GM12801 (cell line): Measurements from ENCODE around the gene CAB39.

Experiments
- TF ChIP-seq, protein P1 (sequence below): IDR thresholded peaks from one replicate; pipeline ENCODE4 v1.5.1; 2011; ENCODE audit warnings: control low read depth; ENCODE audit not compliant: insufficient read length; ENCODE audit errors: extremely low read depth

CAB39 gene

DNA sequence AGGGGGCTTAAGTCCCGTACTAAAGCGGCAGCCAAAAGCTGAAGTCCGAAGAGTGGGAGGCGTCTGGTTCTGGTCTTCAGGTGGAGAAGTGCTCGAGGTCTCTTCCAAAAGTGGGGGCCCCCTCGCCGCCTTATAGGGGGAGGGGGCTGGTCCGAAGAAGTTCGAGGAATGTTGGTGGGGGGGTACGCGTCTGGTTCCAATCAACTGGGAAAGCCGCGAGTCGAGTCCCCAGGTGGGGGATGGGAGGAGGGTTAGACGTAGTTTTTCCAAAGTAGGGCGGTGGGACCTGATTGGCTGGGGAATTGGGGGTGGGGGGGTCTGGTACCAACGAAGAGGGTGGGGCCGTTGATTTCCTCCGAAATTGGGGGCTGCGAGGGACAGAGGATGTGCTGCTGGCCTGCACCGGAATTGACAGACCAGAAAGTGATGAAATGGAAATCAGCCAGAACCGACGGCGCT is 152.7 kb downstream of the CAB39 start:
- TF ChIP-seq, protein P1, sequence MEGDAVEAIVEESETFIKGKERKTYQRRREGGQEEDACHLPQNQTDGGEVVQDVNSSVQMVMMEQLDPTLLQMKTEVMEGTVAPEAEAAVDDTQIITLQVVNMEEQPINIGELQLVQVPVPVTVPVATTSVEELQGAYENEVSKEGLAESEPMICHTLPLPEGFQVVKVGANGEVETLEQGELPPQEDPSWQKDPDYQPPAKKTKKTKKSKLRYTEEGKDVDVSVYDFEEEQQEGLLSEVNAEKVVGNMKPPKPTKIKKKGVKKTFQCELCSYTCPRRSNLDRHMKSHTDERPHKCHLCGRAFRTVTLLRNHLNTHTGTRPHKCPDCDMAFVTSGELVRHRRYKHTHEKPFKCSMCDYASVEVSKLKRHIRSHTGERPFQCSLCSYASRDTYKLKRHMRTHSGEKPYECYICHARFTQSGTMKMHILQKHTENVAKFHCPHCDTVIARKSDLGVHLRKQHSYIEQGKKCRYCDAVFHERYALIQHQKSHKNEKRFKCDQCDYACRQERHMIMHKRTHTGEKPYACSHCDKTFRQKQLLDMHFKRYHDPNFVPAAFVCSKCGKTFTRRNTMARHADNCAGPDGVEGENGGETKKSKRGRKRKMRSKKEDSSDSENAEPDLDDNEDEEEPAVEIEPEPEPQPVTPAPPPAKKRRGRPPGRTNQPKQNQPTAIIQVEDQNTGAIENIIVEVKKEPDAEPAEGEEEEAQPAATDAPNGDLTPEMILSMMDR, result no peak

DNA sequence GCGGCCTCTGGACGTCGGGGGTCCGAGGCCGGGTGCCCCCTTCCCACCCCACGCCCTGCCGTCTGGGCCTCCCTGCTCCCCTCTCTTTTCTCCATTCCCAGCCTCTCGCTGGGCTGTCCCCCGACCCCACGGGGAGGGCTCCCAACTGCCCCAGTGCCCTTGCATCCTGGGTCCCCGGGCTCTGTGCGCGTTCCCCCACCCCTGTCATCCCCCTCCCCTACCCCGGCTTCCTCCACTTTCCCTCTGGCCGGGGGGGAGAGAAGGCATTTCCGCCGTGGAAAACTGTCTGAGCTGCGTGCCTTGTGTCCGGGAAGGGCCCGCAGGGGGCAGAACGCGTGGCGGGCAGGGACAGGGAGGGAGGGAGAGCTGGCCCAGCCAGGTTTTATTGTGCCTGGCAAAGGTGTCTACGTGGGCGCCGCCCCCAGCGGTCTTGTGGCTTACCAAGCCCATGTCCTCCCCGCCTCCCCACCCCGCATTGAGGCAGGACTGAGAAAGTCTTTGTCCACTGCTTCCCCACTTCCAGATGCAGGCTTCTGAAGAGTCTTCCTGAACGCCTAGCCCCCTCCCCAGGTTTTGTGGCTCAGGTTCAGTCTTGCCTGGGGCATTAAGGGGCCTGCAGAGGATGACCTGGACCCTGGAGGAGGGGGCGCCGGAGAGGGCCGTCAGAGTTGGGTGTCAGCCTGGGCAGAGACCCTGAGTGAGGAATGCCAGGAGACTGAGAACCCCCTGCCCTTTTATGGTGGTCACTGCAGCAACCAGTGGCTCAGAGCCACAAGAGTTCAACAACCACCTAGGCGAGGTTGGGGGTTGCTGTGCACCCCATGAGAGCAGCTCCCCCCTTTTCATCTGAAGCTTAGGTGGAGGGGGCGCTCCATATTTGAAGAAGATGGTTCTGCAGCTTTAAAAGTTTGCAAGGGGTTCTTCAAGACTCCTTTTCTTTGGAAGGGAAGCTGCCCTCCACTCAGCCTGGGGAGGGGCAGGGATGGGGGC is 153.4 kb downstream of the CAB39 start:
- TF ChIP-seq, protein P1, result no peak

DNA sequence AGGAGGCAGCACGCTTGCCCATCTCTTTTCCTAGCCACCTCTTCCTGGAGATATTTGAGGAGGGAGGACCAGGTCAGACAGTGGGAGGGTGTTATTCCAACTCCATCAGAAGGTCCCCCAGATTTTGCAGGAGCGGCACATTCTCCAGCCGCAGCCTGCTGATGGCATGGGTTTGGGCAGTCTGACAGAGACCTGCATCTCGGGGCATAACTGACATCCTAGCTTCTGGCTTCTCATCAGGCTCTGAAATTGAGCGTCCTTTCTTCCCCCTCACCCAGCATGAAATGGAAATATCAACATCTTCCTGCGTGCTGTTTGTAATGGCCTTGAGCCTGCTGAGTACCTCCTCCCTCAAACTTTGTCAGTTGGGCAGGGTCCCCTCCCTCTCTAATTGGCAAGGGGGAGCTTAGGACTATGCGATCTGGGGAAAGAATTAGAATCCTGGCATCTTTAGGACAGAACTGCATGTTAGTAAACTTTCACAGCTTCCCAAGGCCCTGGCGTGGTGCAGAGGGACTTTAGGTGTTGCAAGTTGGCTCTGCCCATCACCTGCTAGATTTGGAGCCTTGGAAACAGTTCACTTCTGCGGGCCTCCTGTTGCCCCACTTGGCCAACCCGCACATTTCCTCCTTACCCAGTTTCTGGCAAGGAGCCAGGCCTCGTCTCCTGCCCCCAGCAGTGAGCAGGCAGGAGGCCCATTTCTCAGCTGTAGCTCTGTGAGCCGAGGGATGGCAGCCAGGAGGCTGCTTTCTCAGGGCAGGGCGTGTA is 154.3 kb downstream of the CAB39 start:
- TF ChIP-seq, protein P1, result no peak

DNA sequence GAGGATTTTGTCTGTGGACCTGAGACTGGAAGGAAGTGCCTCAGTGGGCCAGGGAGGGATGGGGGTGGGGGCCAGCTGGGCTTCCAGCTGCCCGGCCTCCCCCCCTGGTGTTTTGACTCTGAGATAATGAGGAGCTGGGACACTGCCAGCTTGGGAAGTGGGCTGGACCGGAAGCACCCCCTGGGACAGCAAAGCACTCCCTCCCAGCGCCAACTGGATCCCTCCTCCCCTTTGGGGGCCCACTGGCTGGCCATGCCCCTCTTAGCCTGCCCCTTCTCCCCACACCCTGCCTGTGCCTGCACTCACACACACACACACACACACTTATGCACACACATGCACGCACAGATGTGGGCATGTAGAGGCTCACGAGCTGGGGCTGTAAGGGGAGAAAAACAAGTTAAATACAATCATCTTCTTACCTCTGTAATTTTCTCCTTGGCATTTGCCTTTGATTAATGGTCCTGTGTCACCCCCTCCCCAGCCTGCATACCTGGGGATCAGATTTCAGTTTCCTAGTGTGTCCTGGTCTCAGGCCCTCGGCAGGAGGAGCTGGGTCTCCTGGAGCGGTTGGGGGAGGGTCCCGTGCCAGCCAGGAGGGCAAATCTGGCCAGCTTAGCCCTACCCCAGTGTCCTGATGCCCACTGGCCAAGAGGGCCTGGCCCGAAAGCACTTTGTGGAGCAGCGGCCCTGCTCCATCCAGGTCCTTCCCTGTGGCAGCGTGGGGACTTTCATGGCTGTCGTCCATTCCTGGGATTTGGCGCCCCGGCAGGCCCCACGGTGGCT is 155.7 kb downstream of the CAB39 start:
- TF ChIP-seq, protein P1, result no peak

DNA sequence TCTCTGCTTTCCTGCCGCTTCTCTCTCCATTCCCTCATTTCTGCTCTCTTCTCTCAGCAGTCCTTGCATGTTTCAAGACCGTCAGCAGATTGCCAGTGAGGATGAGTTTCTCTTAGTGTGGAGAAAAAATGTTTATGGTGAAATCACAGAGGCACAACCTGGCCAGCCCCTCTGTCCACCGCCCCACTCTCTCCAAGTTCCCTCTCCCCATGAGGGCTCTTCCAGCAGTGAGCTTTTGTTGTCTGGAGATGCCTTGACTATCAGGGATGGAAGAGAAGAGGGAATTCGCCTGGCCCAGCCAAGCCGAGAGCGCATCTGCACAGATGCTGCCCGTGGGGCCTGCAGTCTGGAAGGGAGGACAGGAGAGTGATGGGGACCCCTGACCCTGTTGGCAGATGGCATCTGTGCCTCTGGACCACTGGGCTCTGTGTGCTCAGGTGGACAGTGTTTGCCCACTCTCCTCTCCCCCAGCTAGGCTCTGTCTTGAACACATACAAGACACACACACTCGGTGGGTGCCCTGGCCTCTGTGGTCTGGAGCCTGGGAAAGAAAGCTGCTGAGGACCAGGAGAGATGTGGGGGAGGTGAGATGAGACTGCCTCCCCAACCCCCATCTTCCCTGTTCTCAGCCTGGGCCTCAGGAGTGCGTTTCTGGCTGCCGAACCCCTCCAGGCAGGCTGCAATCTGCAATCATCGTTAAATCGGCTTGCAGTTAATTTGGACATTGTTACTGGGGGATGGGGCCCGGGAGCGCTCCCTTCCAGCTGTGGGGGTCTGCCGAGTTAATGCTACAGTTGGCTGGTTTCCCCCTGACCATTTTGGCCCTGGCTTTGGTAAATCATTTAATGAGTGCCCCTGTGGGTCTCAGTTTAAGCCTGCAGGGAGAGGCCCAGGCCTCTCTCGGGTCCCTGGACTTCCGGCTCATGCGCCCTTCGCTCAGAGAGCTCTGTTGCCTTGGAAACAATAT is 156.6 kb downstream of the CAB39 start:
- TF ChIP-seq, protein P1, result no peak

DNA sequence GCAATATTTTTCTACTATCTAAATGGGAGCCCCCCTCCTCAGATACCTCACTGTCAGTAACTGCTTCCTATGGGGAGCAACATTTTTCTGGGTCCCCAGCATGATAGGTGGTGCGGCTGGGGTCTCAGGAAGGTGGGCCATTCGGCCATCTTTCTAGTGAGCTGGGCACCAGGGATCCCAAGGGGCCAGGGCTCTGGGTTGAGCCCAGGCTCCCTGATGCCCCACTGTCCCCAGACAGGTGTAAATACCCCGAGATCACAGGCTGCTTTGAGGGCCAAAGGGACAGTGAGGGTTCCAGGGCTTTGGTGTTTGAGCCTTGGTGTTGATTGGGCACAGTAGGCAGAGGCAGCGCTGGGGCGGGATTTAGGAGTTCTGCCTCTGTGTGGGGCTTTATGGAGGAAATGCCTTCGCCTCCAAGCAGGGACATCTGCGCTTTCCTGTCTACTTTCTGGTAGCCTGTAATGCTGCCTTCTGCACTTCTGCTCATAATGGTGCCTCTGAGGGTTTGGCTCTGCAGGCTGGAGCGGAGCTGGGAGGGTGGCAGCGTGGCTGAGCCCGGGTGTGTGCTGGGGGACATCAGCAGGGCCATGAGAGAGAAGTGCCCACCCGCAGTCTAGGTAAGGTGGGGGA is 157.4 kb downstream of the CAB39 start:
- TF ChIP-seq, protein P1, result no peak
